Lower lobe of right lung (tissue), 2 donors: ENCODE measurements around the gene LSM11. TPM values are rescaled to one million over a fixed set of nuclear protein-coding genes. Genes with fewer than 3 reads are reported as not detected.

Experiments used
- ATAC-seq, 2 donors: fragments of 200-7000 bp; cut with Tn5 transposase; one replicate each; pipeline ENCODE4 v1.9.1; 2020 to 2022; ENCODE audit warnings: mild to moderate bottlenecking in 2 of 2, moderate library complexity in 2 of 2
- DNase-seq: peaks from one replicate; pipeline ENCODE4 v3.0.0-alpha.2; 2020
- H3K27ac ChIP-seq: fragments of 200-600 bp; one replicate; pipeline ENCODE4 v1.8.0; 2022
- H3K27me3 ChIP-seq: fragments of 200-600 bp; one replicate; pipeline ENCODE4 v1.8.0; 2022; ENCODE audit warnings: low read depth
- H3K36me3 ChIP-seq: fragments of 200-600 bp; one replicate; pipeline ENCODE4 v1.8.0; 2022; ENCODE audit warnings: mild to moderate bottlenecking
- H3K4me1 ChIP-seq: fragments of 200-600 bp; one replicate; pipeline ENCODE4 v1.8.0; 2022
- H3K4me3 ChIP-seq: fragments of 200-600 bp; one replicate; pipeline ENCODE4 v1.8.0; 2022; ENCODE audit warnings: mild to moderate bottlenecking
- H3K9me3 ChIP-seq: fragments of 200-600 bp; one replicate; pipeline ENCODE4 v1.8.0; 2022
- intact Hi-C: fragments of 100-400 bp; cut with DNase I; formaldehyde crosslinking; loops from one replicate; pipeline ENCODE4 v1.11.0; 2022
- total RNA-seq: library from RNA; stranded (reverse); fragmentation: NEBNext Ultra II Directional; extraction: Animal tissue kit (Norgen Biotek cat#: 25700); gene quantifications from one replicate; pipeline ENCODE4 v1.2.1, GENCODE V29; 2021
- TF ChIP-seq, protein P1 (sequence below): fragments of 200-600 bp; IDR thresholded peaks from one replicate; pipeline ENCODE4 v1.8.0; 2022; ENCODE audit warnings: antibody characterized with exemption, mild to moderate bottlenecking
- donor health status: DM: no; HTN: yes; CAD: no; lungs with severe emphysema.

Gene LSM11
- total RNA-seq, 1 donor from 2014 or later = 3.1 TPM

DNA sequence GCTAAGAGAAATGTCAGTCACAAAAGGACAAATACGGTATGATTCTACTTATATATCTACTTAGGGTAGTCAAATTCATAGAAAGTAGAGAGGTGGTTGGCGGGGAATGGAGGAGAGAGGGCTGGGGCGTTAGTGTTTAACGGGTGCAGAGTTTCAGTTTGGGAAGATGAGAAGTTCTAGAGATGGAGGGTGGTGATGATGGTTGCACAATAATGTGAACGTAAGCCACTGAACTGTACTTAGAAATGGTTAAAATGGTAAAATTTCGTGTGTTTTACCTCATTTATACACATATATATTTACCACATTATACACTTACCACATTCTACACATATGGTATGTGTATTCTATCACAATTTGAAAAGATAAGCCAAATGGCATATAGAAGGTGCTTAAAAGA is 35.7 kb downstream of the LSM11 start:
- no peaks in the 10 kb centered on the region for H3K27me3 ChIP-seq
- H3K9me3 ChIP-seq = no peaks in the 10 kb centered on the region
- H3K4me3 ChIP-seq = no peak overlapping the region
- H3K4me1 ChIP-seq = no peaks in the 10 kb centered on the region
- peaks cover 2% of the 10 kb centered on the region for H3K36me3 ChIP-seq
- H3K27ac ChIP-seq = no peak overlapping the region
- ATAC-seq = no peak
- no peak for DNase-seq
- intact Hi-C loops = no loop called here
- TF ChIP-seq, protein P1, sequence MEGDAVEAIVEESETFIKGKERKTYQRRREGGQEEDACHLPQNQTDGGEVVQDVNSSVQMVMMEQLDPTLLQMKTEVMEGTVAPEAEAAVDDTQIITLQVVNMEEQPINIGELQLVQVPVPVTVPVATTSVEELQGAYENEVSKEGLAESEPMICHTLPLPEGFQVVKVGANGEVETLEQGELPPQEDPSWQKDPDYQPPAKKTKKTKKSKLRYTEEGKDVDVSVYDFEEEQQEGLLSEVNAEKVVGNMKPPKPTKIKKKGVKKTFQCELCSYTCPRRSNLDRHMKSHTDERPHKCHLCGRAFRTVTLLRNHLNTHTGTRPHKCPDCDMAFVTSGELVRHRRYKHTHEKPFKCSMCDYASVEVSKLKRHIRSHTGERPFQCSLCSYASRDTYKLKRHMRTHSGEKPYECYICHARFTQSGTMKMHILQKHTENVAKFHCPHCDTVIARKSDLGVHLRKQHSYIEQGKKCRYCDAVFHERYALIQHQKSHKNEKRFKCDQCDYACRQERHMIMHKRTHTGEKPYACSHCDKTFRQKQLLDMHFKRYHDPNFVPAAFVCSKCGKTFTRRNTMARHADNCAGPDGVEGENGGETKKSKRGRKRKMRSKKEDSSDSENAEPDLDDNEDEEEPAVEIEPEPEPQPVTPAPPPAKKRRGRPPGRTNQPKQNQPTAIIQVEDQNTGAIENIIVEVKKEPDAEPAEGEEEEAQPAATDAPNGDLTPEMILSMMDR = no peak

DNA sequence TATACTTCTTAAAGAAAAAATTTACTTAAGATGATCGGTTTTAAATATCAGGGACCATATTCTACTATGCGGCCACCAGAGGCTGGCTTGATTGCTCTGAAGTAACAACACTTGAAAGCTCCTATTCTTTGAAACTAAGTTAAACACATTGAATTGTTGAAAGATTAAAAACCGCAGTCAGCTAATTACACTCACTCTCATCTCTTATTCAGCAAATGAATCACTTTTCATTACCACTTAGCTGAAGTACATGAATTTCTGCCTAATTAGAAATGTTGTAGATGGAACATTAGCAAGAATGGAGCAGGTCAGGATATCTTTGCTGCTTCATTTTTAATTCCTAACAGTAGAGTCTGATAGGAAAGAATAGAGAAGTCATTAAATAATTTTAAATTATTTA is 42.3 kb downstream of the LSM11 start:
- Histone ChIP-seq H3K4me1 (no peaks in the 10 kb centered on the region), H3K27me3 (no peaks in the 10 kb centered on the region), H3K27ac (no peak overlapping the region), H3K9me3 (no peaks in the 10 kb centered on the region), H3K36me3 (peaks cover 63% of the 10 kb centered on the region), H3K4me3 (no peak overlapping the region)
- DNase-seq = no peak
- ATAC-seq = no peak
- TF ChIP-seq, protein P1 = no peak
- intact Hi-C loops = no loop called here

DNA sequence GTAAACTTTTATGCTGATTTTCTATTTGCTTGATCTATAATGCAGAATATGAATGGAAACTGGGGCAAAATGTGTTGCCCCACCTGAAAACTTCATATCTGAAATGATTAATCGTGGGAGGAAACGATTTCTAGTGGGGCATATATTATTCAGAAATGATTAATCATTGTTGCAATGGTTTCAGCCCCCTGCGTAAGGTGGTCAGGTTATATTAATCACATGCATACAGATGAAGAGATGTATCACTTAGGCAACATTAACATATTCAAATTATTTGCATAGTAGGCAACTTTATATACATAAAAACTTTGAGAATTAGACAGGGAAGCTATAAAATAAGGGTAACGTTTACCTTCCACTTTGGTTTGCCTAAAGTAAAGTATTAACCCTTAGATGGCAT is 49.8 kb downstream of the LSM11 start:
- no peak overlapping the region for H3K4me3 ChIP-seq
- no peaks in the 10 kb centered on the region for H3K4me1 ChIP-seq
- H3K27me3 ChIP-seq = no peaks in the 10 kb centered on the region
- ATAC-seq = no peak
- no peak for DNase-seq
- intact Hi-C loops = no loop called here
- TF ChIP-seq, protein P1 = no peak
- H3K36me3 ChIP-seq = peaks cover 94% of the 10 kb centered on the region
- no peak overlapping the region for H3K27ac ChIP-seq
- no peaks in the 10 kb centered on the region for H3K9me3 ChIP-seq

DNA sequence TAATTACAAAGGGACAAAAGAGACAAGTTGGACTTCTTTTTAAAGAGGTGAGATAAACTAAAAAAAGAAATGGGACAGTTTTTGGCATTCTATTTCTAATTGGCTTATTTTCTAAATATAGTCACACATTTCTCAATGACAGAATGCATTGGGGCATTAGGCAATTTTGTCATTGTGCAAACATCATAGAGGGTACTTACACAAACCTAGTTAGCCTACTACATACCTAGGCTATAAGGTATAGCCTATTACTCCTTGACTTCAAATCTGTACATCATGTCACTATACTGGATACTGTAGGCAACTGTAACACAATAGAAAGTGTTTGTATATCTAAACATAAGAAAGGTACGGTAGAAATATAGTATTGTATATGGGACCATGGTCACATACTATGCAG is 56.1 kb downstream of the LSM11 start:
- ATAC-seq = peak in 1 of 2 donors; percentile 18
- peaks cover 62% of the 10 kb centered on the region for H3K36me3 ChIP-seq
- no peaks in the 10 kb centered on the region for H3K27me3 ChIP-seq
- H3K9me3 ChIP-seq = no peaks in the 10 kb centered on the region
- no peak overlapping the region for H3K4me3 ChIP-seq
- H3K27ac ChIP-seq = no peak overlapping the region
- peaks cover 3% of the 10 kb centered on the region for H3K4me1 ChIP-seq
- intact Hi-C loops = no loop called here
- TF ChIP-seq, protein P1 = no peak
- no peak for DNase-seq

DNA sequence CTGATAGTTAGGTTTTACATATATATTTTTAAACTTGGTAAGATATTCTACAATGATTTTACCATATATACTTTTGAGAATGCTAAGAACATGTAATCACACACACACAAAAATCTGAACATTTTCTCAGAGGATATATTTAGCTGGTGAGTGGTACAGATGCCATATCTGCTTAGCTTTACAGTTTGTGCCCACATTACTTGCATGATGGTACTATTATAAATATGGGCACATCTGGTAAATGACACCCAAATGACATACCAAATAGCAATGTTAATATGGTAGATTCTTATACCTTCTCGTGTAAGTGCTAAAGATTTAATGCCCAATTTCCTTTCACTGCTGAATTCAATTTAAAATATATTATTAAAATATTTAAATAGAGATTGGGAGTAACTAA is 56.6 kb downstream of the LSM11 start:
- peaks cover 3% of the 10 kb centered on the region for H3K4me1 ChIP-seq
- H3K27ac ChIP-seq = no peak overlapping the region
- TF ChIP-seq, protein P1 = no peak
- H3K9me3 ChIP-seq = no peaks in the 10 kb centered on the region
- ATAC-seq = no peak
- intact Hi-C loops = no loop called here
- H3K36me3 ChIP-seq = peaks cover 62% of the 10 kb centered on the region
- H3K27me3 ChIP-seq = no peaks in the 10 kb centered on the region
- no peak overlapping the region for H3K4me3 ChIP-seq
- no peak for DNase-seq

DNA sequence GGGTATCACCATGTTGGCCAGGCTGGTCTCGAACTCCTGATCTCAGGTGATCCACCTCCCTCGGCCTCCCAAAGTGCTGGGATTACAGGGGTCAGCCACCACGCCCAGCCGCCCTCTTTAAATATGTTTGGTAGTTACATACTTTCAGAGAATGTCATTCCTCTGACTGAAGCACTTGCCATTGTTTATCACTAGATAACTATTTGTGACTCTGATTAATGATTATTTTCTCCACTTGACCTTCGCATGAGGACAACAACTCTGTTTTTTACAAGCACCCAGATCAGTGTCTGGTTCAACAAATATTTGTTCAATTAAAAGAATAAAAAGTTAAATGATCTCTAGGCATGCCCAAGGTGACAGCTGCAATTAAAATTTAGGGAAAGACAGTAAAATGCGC is 59.2 kb downstream of the LSM11 start:
- Histone ChIP-seq H3K4me3 (no peak overlapping the region), H3K27me3 (no peaks in the 10 kb centered on the region), H3K36me3 (peaks cover 55% of the 10 kb centered on the region), H3K9me3 (no peaks in the 10 kb centered on the region), H3K4me1 (peaks cover 3% of the 10 kb centered on the region), H3K27ac (no peak overlapping the region)
- ATAC-seq (no peak), DNase-seq (no peak)
- TF ChIP-seq, protein P1 = no peak
- intact Hi-C loops = no loop called here
